ENCODE results near the gene TASP1.

- TF ChIP-seq CBFB (IDR thresholded peaks at IDR 0.05; ENCODE audit: low read depth) (no peak), TBL1XR1 (IDR thresholded peaks at IDR 0.05; ENCODE audit: low read depth, low read length) (no peak), MAX (IDR thresholded peaks at IDR 0.05; ENCODE audit: low read depth, low read length) (no peak), BCL11A (IDR thresholded peaks at IDR 0.05; ENCODE audit: low read depth, low read length) (no peak), BHLHE40 (IDR thresholded peaks at IDR 0.05; ENCODE audit: borderline replicate concordance in 1 of 2, low read depth in 2 of 2, low read length in 1 of 2) (no peak), ZNF274 (IDR thresholded peaks at IDR 0.05; ENCODE audit: insufficient read depth, insufficient read length) (no peak), EZH2 (IDR thresholded peaks at IDR 0.05; ENCODE audit: borderline replicate concordance, control insufficient read depth, low read depth, low read length) (no peak), CTCF (IDR thresholded peaks at IDR 0.05 in 2 of 3, conservative IDR thresholded peaks at IDR 0.05 in 1 of 3; ENCODE audit: control insufficient read depth in 2 of 3, extremely low read depth in 1 of 3, insufficient read depth in 1 of 3, low read depth in 3 of 3, low read length in 3 of 3) (no peak), CREM (IDR thresholded peaks at IDR 0.05; ENCODE audit: low read depth) (no peak), SRF (IDR thresholded peaks at IDR 0.05; ENCODE audit: low read depth in 2 of 2, low read length in 2 of 2) (no peak)
- TF ChIP-seq, protein P1, sequence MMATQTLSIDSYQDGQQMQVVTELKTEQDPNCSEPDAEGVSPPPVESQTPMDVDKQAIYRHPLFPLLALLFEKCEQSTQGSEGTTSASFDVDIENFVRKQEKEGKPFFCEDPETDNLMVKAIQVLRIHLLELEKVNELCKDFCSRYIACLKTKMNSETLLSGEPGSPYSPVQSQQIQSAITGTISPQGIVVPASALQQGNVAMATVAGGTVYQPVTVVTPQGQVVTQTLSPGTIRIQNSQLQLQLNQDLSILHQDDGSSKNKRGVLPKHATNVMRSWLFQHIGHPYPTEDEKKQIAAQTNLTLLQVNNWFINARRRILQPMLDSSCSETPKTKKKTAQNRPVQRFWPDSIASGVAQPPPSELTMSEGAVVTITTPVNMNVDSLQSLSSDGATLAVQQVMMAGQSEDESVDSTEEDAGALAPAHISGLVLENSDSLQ (IDR thresholded peaks at IDR 0.05): no peak
These were observed 120.9 kb downstream of the TASP1 start for GRCh38 chr20:13517831-13518230.

Measured in GM12878 (cell line).